HepG2 (cell line): ENCODE results near the gene RYK. TPM values are rescaled to one million over a fixed set of nuclear protein-coding genes. Genes with fewer than 3 reads are reported as not detected.

ENCODE experiments used
- CEBPG ChIP-seq: IDR thresholded peaks from 2 replicates; pipeline ENCODE4 v1.6.1; 2016
- DMAP1 ChIP-seq: IDR thresholded peaks from 2 replicates; pipeline ENCODE4 v1.6.1; 2016
- DRAP1 ChIP-seq: IDR thresholded peaks from 2 replicates; pipeline ENCODE4 v1.6.1; 2016; ENCODE audit warnings: missing genetic modification reagents, missing compliant biosample characterization
- E2F1 ChIP-seq: sonication (generic); formaldehyde crosslinking; IDR thresholded peaks from 2 replicates; pipeline ENCODE4 v1.5.0; 2020; ENCODE audit warnings: missing genetic modification reagents
- MIXL1 ChIP-seq: IDR thresholded peaks from 2 replicates; pipeline ENCODE4 v1.6.1; 2016
- MLXIP ChIP-seq: sonication (generic); formaldehyde crosslinking; IDR thresholded peaks from 2 replicates; pipeline ENCODE4 v1.9.0; 2021; ENCODE audit warnings: missing genetic modification reagents, borderline replicate concordance
- NR0B2 ChIP-seq: sonication (generic); formaldehyde crosslinking; IDR thresholded peaks from 2 replicates; pipeline ENCODE4 v1.4.0; 2020; ENCODE audit warnings: mild to moderate bottlenecking, missing genetic modification reagents
- NR2C2 ChIP-seq: sonication (generic); formaldehyde crosslinking; IDR thresholded peaks from 2 replicates; pipeline ENCODE4 v1.4.0; 2020; ENCODE audit warnings: missing genetic modification reagents, mild to moderate bottlenecking, moderate library complexity, borderline replicate concordance
- PAXIP1 ChIP-seq: sonication (generic); formaldehyde crosslinking; conservative IDR thresholded peaks from 2 replicates; pipeline ENCODE4 v1.4.0; 2020; ENCODE audit warnings: mild to moderate bottlenecking, missing genetic modification reagents, moderate library complexity
- PHF8 ChIP-seq: sonication (generic); formaldehyde crosslinking; IDR thresholded peaks from 2 replicates; pipeline ENCODE4 v1.5.0; 2020; ENCODE audit warnings: missing genetic modification reagents
- PRMT3 ChIP-seq: sonication (generic); formaldehyde crosslinking; IDR thresholded peaks from 2 replicates; pipeline ENCODE4 v1.8.1; 2022; ENCODE audit warnings: low read depth, mild to moderate bottlenecking, moderate library complexity, missing genetic modification reagents, borderline replicate concordance
- SIN3A ChIP-seq: IDR thresholded peaks from 2 replicates; pipeline ENCODE4 v1.6.1; 2011; ENCODE audit warnings: low read depth, mild to moderate bottlenecking, control low read depth, low read length, borderline replicate concordance
- ZBED4 ChIP-seq: sonication (generic); formaldehyde crosslinking; IDR thresholded peaks from 2 replicates; pipeline ENCODE4 v1.4.0; 2020; ENCODE audit warnings: missing genetic modification reagents, borderline replicate concordance
- ZC3H13 ChIP-seq: sonication (generic); formaldehyde crosslinking; IDR thresholded peaks from 2 replicates; pipeline ENCODE4 v1.8.1; 2023; ENCODE audit warnings: mild to moderate bottlenecking, missing genetic modification reagents, moderate library complexity
- ZKSCAN1 ChIP-seq: fragments of 150-350 bp; IDR thresholded peaks from 2 replicates; pipeline ENCODE4 v1.6.1; 2014; ENCODE audit warnings: low read length
- ZNF20 ChIP-seq: sonication (generic); formaldehyde crosslinking; IDR thresholded peaks from 2 replicates; pipeline ENCODE4 v1.4.0; 2020; ENCODE audit warnings: mild to moderate bottlenecking, moderate library complexity, missing genetic modification reagents
- ZNF501 ChIP-seq: sonication (generic); formaldehyde crosslinking; IDR thresholded peaks from 2 replicates; pipeline ENCODE4 v1.5.1; 2020; ENCODE audit warnings: mild to moderate bottlenecking, moderate library complexity, missing genetic modification reagents
- polyA plus RNA-seq, 8 experiments: library from polyadenylated mRNA; depleted of rRNA in 3 of 8; stranded (reverse) in 7 of 8; unstranded in 1 of 8; fragments of >200 nt; fragmentation: Illumina TruSeq in 4 of 8; extraction: Trizol in 4 of 8; gene quantifications; 2 replicates each; pipeline versions ENCODE4 v1.2.1 to v1.2.3, GENCODE V29; 2011 to 2016; ENCODE audit warnings: low read depth in 4 of 8, missing spikeins in 1 of 8, mixed read lengths in 1 of 8; ENCODE audit not compliant: insufficient read depth in 1 of 8
- total RNA-seq, 5 experiments: library from RNA; depleted of rRNA; stranded (reverse); fragments of >200 nt; fragmentation: Illumina TruSeq; extraction: Trizol; gene quantifications; 2 replicates each; pipeline ENCODE4 v1.2.3, GENCODE V29; 2016; ENCODE audit warnings: low read depth in 1 of 5

The RYK gene
- total and polyA plus RNA-seq, 2 of the 13 experiments (the other 11 are each of a cell fraction or from before 2014, with no cell fraction given), result 35.0 to 66.2 TPM

GRCh38 chr3:134250717-134251220, at the start of gene RYK (continued):
- peak; percentile 52; the same call in 1 of the 2 replicates for TF ChIP-seq SIN3A
- no peak for TF ChIP-seq NR0B2 (CRISPR knock-in tag)
- no peak for TF ChIP-seq ZNF20 (CRISPR knock-in tag)
- TF ChIP-seq NR2C2 (CRISPR knock-in tag), result no peak
- peak; percentile 24; the same call in 1 of the 2 replicates for TF ChIP-seq ZNF501 (CRISPR knock-in tag)
- TF ChIP-seq ZBED4 (CRISPR knock-in tag), result peak; percentile 34; the same call in 1 of the 2 replicates
- TF ChIP-seq PHF8 (CRISPR knock-in tag), result peak; percentile 63; the same call in 1 of the 2 replicates
- TF ChIP-seq ZKSCAN1, result no peak
- peak; percentile 34; the same call in 1 of the 2 replicates for TF ChIP-seq DRAP1 (CRISPR knock-in tag)
- no peak for TF ChIP-seq MIXL1 (CRISPR knock-in tag)
- no peak; the same call in 1 of the 2 replicates for TF ChIP-seq DMAP1
- no peak for TF ChIP-seq MLXIP
- TF ChIP-seq CEBPG (CRISPR knock-in tag), result no peak
- TF ChIP-seq ZC3H13 (CRISPR knock-in tag), result peak; percentile 36; the same call in 1 of the 2 replicates
- no peak for TF ChIP-seq PRMT3 (CRISPR knock-in tag)
- TF ChIP-seq E2F1 (CRISPR knock-in tag), result peak; percentile 32; the same call in 1 of the 2 replicates
- no peak for TF ChIP-seq PAXIP1 (CRISPR knock-in tag)
